IMR-90 (cell line): Measurements from ENCODE around the gene PCSK5. TPM values are rescaled to one million over a fixed set of nuclear protein-coding genes. Genes with fewer than 3 reads are reported as not detected.

Experiments used
- ATAC-seq: fragments of 200-7000 bp; cut with Tn5 transposase; 2 replicates; pipeline ENCODE4 v1.9.1; 2020; ENCODE audit warnings: low read depth, mild to moderate bottlenecking, moderate library complexity
- BruUV-seq: library from RNA; stranded (reverse); fragments of 400-500 nt; replicated peaks from 2 replicates; lab custom pipeline; 2021; lab: Mats Ljungman, UMichigan
- CTCF ChIA-PET: fragments of 300-600 bp; formaldehyde crosslinking; extraction: SDS; loops from one replicate; lab custom pipeline; 2021; ENCODE audit warnings: antibody characterized with exemption; lab: Yijun Ruan, JAX
- POLR2A ChIA-PET: fragments of 300-600 bp; sonication (Branson Sonifier 250); formaldehyde crosslinking; loops from one replicate; lab custom pipeline; 2022; ENCODE audit warnings: antibody characterized with exemption; ENCODE audit not compliant: unreplicated experiment; lab: Charles Lee
- DNase-seq: peaks from one replicate; pipeline ENCODE4 v3.0.0; 2013
- H2AFZ ChIP-seq: replicated peaks from 2 replicates; pipeline ENCODE3; 2013; ENCODE audit warnings: low read length, mild to moderate bottlenecking; ENCODE audit not compliant: poor library complexity
- H2AK5ac ChIP-seq: 2 replicates; pipeline ENCODE4 v1.6.1; 2013; ENCODE audit warnings: low read depth, low read length, inconsistent platforms
- H2AK9ac ChIP-seq: replicated peaks from 2 replicates; pipeline ENCODE3; 2013; ENCODE audit warnings: mild to moderate bottlenecking, low read depth, low read length, moderate library complexity; ENCODE audit not compliant: poor library complexity
- H2BK120ac ChIP-seq: 2 replicates; pipeline ENCODE4 v1.6.1; 2013; ENCODE audit warnings: low read depth, low read length, inconsistent platforms
- H2BK15ac ChIP-seq: 3 replicates; pipeline ENCODE4 v1.6.1; 2013; ENCODE audit warnings: low read depth, low read length, inconsistent platforms
- H2BK20ac ChIP-seq: 2 replicates; pipeline ENCODE4 v1.6.1; 2013; ENCODE audit warnings: low read depth, mild to moderate bottlenecking, inconsistent platforms, low read length, moderate library complexity
- H2BK5ac ChIP-seq: 2 replicates; pipeline ENCODE4 v1.6.1; 2013; ENCODE audit warnings: mild to moderate bottlenecking, low read depth, low read length, inconsistent platforms; ENCODE audit not compliant: poor library complexity, severe bottlenecking
- H3K14ac ChIP-seq: replicated peaks from 2 replicates; pipeline ENCODE4 v1.6.1; 2013; ENCODE audit warnings: low read depth, low read length, inconsistent platforms
- H3K18ac ChIP-seq: 2 replicates; pipeline ENCODE4 v1.6.1; 2013; ENCODE audit warnings: low read depth, low read length, control low read depth
- H3K23ac ChIP-seq: 2 replicates; pipeline ENCODE4 v1.6.1; 2013; ENCODE audit warnings: low read depth, low read length, inconsistent platforms
- H3K27ac ChIP-seq: 2 replicates; pipeline ENCODE4 v1.5.1; 2013; ENCODE audit warnings: mild to moderate bottlenecking, control low read depth, low read length; ENCODE audit not compliant: insufficient read depth
- H3K27me3 ChIP-seq: 2 replicates; pipeline ENCODE4 v1.6.1; 2013; ENCODE audit warnings: low read length; ENCODE audit not compliant: control insufficient read depth, insufficient read depth
- H3K36me3 ChIP-seq: 2 replicates; pipeline ENCODE4 v1.6.1; 2013; ENCODE audit warnings: low read length, mixed read lengths; ENCODE audit not compliant: control insufficient read depth, insufficient read depth
- H3K4ac ChIP-seq: 2 replicates; pipeline ENCODE4 v1.6.1; 2013; ENCODE audit warnings: low read depth, low read length, inconsistent platforms
- H3K4me1 ChIP-seq: 2 replicates; pipeline ENCODE4 v1.6.1; 2013; ENCODE audit warnings: low read length, mixed read lengths; ENCODE audit not compliant: control insufficient read depth, insufficient read depth
- H3K4me2 ChIP-seq: 2 replicates; pipeline ENCODE4 v1.6.1; 2013; ENCODE audit warnings: low read depth, mild to moderate bottlenecking, control low read depth, low read length, moderate library complexity
- H3K4me3 ChIP-seq: 2 replicates; pipeline ENCODE4 v1.5.1; 2013; ENCODE audit warnings: low read depth, mild to moderate bottlenecking, control low read depth, low read length, moderate library complexity; ENCODE audit not compliant: insufficient read depth
- H3K56ac ChIP-seq: 2 replicates; pipeline ENCODE4 v1.6.1; 2013; ENCODE audit warnings: low read length, inconsistent platforms; ENCODE audit not compliant: insufficient read depth; ENCODE audit errors: extremely low read depth
- H3K79me1 ChIP-seq, 2 experiments: 2 replicates each; pipeline ENCODE4 v1.6.1; 2013; ENCODE audit warnings: low read length in 2 of 2, inconsistent platforms in 1 of 2, low read depth in 1 of 2
- H3K9ac ChIP-seq: 2 replicates; pipeline ENCODE4 v1.6.1; 2013; ENCODE audit warnings: low read depth, low read length, control low read depth
- H3K9me1 ChIP-seq: 2 replicates; pipeline ENCODE4 v1.6.1; 2013; ENCODE audit warnings: low read length, inconsistent platforms; ENCODE audit not compliant: insufficient read depth
- H3K9me3 ChIP-seq: 2 replicates; pipeline ENCODE4 v1.6.1; 2013; ENCODE audit warnings: low read length; ENCODE audit not compliant: control insufficient read depth, insufficient read depth
- H4K20me1 ChIP-seq: 2 replicates; pipeline ENCODE4 v1.6.1; 2013; ENCODE audit warnings: low read length, inconsistent platforms; ENCODE audit not compliant: insufficient read depth
- H4K5ac ChIP-seq: 2 replicates; pipeline ENCODE4 v1.6.1; 2013; ENCODE audit warnings: mild to moderate bottlenecking, low read depth, low read length, control low read depth
- H4K8ac ChIP-seq, 2 experiments: 2 replicates each; pipeline ENCODE4 v1.6.1; 2013; ENCODE audit warnings: low read depth in 2 of 2, low read length in 2 of 2, control low read depth in 1 of 2, inconsistent platforms in 1 of 2
- H4K91ac ChIP-seq: 2 replicates; pipeline ENCODE4 v1.6.1; 2013; ENCODE audit warnings: low read depth, low read length, inconsistent platforms; ENCODE audit not compliant: insufficient read depth
- FOS ChIP-seq: fragments of 150-350 bp; IDR thresholded peaks from 2 replicates; pipeline ENCODE4 v1.6.1; 2016; ENCODE audit warnings: low read depth, low read length
- SMC3 ChIP-seq: fragments of 150-350 bp; IDR thresholded peaks from 2 replicates; pipeline ENCODE4 v1.6.1; 2016; ENCODE audit warnings: low read depth, mild to moderate bottlenecking, antibody characterized with exemption, low read length, moderate library complexity
- WGBS, 2 experiments: methylation state at CpG; one replicate each; pipeline versions ENCODE4 v1.1.5 to v1.1.7; 2013; ENCODE audit warnings: missing lambda C conversion rate in 2 of 2; ENCODE audit not compliant: insufficient read length in 1 of 2; ENCODE audit errors: extremely low coverage in 2 of 2; 5-methylcytosine and 5-hydroxymethylcytosine counted together
- dilution Hi-C: fragments of 300-500 bp; cut with HindIII; formaldehyde crosslinking; loops from one replicate; pipeline ENCODE4 v1.14.3; 2018; ENCODE audit warnings: low sequenced_read_pairs; ENCODE audit not compliant: unreplicated experiment
- in situ Hi-C: fragments of 300-500 bp; cut with MboI; formaldehyde crosslinking; loops from 3 replicates; pipeline ENCODE4 v1.14.3; 2019; ENCODE audit warnings: low sequenced_read_pairs, inconsistent platforms, mixed read lengths
- intact Hi-C: fragments of 100-400 bp; cut with micrococcal nuclease; formaldehyde crosslinking; loops from 2 replicates; pipeline ENCODE4 v1.10.0; 2022
- polyA plus RNA-seq, 3 experiments: library from polyadenylated mRNA; depleted of rRNA; stranded (reverse); fragments of >200 nt; gene quantifications; 2 replicates each; pipeline ENCODE4 v1.2.3, GENCODE V29; 2012; ENCODE audit warnings: low replicate concordance in 1 of 3
- total RNA-seq: library from RNA; depleted of rRNA; stranded (reverse); fragments of >200 nt; gene quantifications from 2 replicates; pipeline ENCODE4 v1.2.3, GENCODE V29; 2012

PCSK5 gene
- total and polyA plus RNA-seq, 2 of the 4 experiments (the other 2 are of a cell fraction), result 1.5 to 3.0 TPM

- no TSS peak for BruUV-seq
- Histone ChIP-seq H2AK9ac (no peak overlapping the region), H2AK5ac (no peak overlapping the region), H2BK120ac (no peak overlapping the region), H3K18ac (no peak overlapping the region), H3K14ac (no peak overlapping the region), H3K4me3 (no peak overlapping the region), H3K4ac (no peak overlapping the region), H3K79me1 (no peaks in the 10 kb centered on the region), H3K9me3 (no peaks in the 10 kb centered on the region), H2BK15ac (no peak overlapping the region), H3K36me3 (no peaks in the 10 kb centered on the region), H3K9ac (no peak overlapping the region), H3K27me3 (no peaks in the 10 kb centered on the region), H3K4me1 (peaks cover 10% of the 10 kb centered on the region), H2BK20ac (no peak overlapping the region), H3K4me2 (no peak overlapping the region), H2AFZ (no peak overlapping the region), H4K91ac (no peak overlapping the region), H4K8ac (no peak overlapping the region), H3K27ac (no peak overlapping the region), H3K23ac (no peak overlapping the region), H3K9me1 (no peaks in the 10 kb centered on the region), H4K5ac (no peak overlapping the region), H4K20me1 (no peaks in the 10 kb centered on the region), H2BK5ac (no peak overlapping the region), H3K56ac (no peak overlapping the region)
- intact Hi-C loops, result no loop called here
- no peak for TF ChIP-seq SMC3
- peak; percentile 58; the same call in 1 of the 2 replicates for TF ChIP-seq FOS
- ChIA-PET POLR2A (no interaction called here), CTCF (interaction anchor here (0.6 kb wide), 1 partner anchor 401 kb away, joined by 3 read pairs; no protein-coding TSS in a partner anchor)
- ATAC-seq (peak; percentile 56), DNase-seq (peak; percentile 51)
- dilution Hi-C loops, result no loop called here
- WGBS, 2 experiments, result no CpG with 5 or more reads among the region's 1 CpG
- in situ Hi-C loops, result no loop called here
Measured at GRCh38 chr9:76271755-76272154, 381.3 kb downstream of the PCSK5 start.
